Liver (tissue), 9 donors: ENCODE data around the gene GGCT. TPM values are rescaled to one million over a fixed set of nuclear protein-coding genes. Genes with fewer than 3 reads are reported as not detected.

Experiments
- DNase-seq: peaks from one replicate; pipeline ENCODE4 v3.0.0-alpha.2; 2017; ENCODE audit warnings: low spot score
- H3K27ac ChIP-seq, 2 donors: one replicate each; pipeline ENCODE4 v1.7.0; 2013; ENCODE audit warnings: inconsistent platforms in 2 of 2, low read length in 2 of 2, control low read depth in 1 of 2, low read depth in 1 of 2, mild to moderate bottlenecking in 1 of 2
- H3K27me3 ChIP-seq, 4 donors: one replicate each; pipeline versions ENCODE4 v1.6.1 to v1.7.0; 2013; ENCODE audit warnings: low read length in 3 of 4, inconsistent platforms in 1 of 4, mild to moderate bottlenecking in 1 of 4, moderate library complexity in 1 of 4; ENCODE audit not compliant: control insufficient read depth in 4 of 4, insufficient read depth in 4 of 4
- H3K36me3 ChIP-seq, 4 donors: one replicate each; pipeline versions ENCODE4 v1.6.1 to v1.7.0; 2013; ENCODE audit warnings: low read length in 3 of 4, mild to moderate bottlenecking in 3 of 4, low read depth in 1 of 4, moderate library complexity in 1 of 4; ENCODE audit not compliant: control insufficient read depth in 4 of 4, insufficient read depth in 3 of 4
- H3K4me1 ChIP-seq, 4 donors: one replicate each; pipeline versions ENCODE4 v1.6.1 to v1.7.0; 2013; ENCODE audit warnings: low read length in 3 of 4, mild to moderate bottlenecking in 3 of 4, moderate library complexity in 1 of 4; ENCODE audit not compliant: control insufficient read depth in 4 of 4, insufficient read depth in 4 of 4
- H3K4me3 ChIP-seq, 3 donors: one replicate each; pipeline versions ENCODE4 v1.6.1 to v1.7.0; 2013; ENCODE audit warnings: low read length in 3 of 3, control low read depth in 1 of 3, low read depth in 1 of 3, mild to moderate bottlenecking in 1 of 3
- H3K9ac ChIP-seq, 2 donors: one replicate each; pipeline ENCODE4 v1.7.0; 2013; ENCODE audit warnings: low read length in 2 of 2, mild to moderate bottlenecking in 2 of 2, moderate library complexity in 2 of 2, control low read depth in 1 of 2, low read depth in 1 of 2
- H3K9me3 ChIP-seq, 4 donors: one replicate each; pipeline versions ENCODE4 v1.6.1 to v1.7.0; 2013; ENCODE audit warnings: low read length in 3 of 4; ENCODE audit not compliant: control insufficient read depth in 4 of 4
- EGR1 ChIP-seq, 2 donors: IDR thresholded peaks; 2 replicates each; pipeline ENCODE4 v1.6.1; 2016 to 2018; ENCODE audit warnings: antibody characterized with exemption in 2 of 2, low read depth in 2 of 2
- FOXA2 ChIP-seq: IDR thresholded peaks from 2 replicates; pipeline ENCODE4 v1.6.1; 2016; ENCODE audit warnings: antibody characterized with exemption
- GABPA ChIP-seq, 2 donors: IDR thresholded peaks in 1 of 2; conservative IDR thresholded peaks in 1 of 2; 2 replicates each; pipeline ENCODE4 v1.6.1; 2016; ENCODE audit warnings: antibody characterized with exemption in 2 of 2, mild to moderate bottlenecking in 1 of 2, moderate library complexity in 1 of 2
- HNF4A ChIP-seq, 2 donors: conservative IDR thresholded peaks; 2 replicates each; pipeline ENCODE4 v1.6.1; 2016; ENCODE audit warnings: antibody characterized with exemption in 2 of 2, mild to moderate bottlenecking in 2 of 2
- HNF4G ChIP-seq: IDR thresholded peaks from 2 replicates; pipeline ENCODE4 v1.6.1; 2016; ENCODE audit warnings: antibody characterized with exemption
- JUND ChIP-seq, 2 donors: IDR thresholded peaks; 2 replicates each; pipeline ENCODE4 v1.6.1; 2016; ENCODE audit warnings: antibody characterized with exemption in 2 of 2
- NR2F2 ChIP-seq: IDR thresholded peaks from 2 replicates; pipeline ENCODE4 v1.6.1; 2016; ENCODE audit warnings: antibody characterized with exemption
- RAD21 ChIP-seq, 2 donors: IDR thresholded peaks; 2 replicates each; pipeline ENCODE4 v1.6.1; 2016; ENCODE audit warnings: antibody characterized with exemption in 2 of 2, mild to moderate bottlenecking in 2 of 2
- RXRA ChIP-seq, 2 donors: IDR thresholded peaks; 2 replicates each; pipeline ENCODE4 v1.6.1; 2017 to 2018; ENCODE audit warnings: antibody characterized with exemption in 2 of 2, mild to moderate bottlenecking in 1 of 2
- SP1 ChIP-seq: IDR thresholded peaks from 2 replicates; pipeline ENCODE4 v1.6.1; 2018; ENCODE audit warnings: antibody characterized with exemption, mild to moderate bottlenecking
- TAF1 ChIP-seq: conservative IDR thresholded peaks from 2 replicates; pipeline ENCODE4 v1.6.1; 2016; ENCODE audit warnings: antibody characterized with exemption, mild to moderate bottlenecking
- YY1 ChIP-seq: IDR thresholded peaks from 2 replicates; pipeline ENCODE4 v1.6.1; 2016; ENCODE audit warnings: antibody characterized with exemption, mild to moderate bottlenecking
- WGBS: extraction: QIAGEN DNeasy Blood & Tissue Kit; methylation state at CpG from one replicate; pipeline ENCODE4 v1.1.7; 2013; 5-methylcytosine and 5-hydroxymethylcytosine counted together
- polyA plus RNA-seq, 2 donors: library from polyadenylated mRNA; stranded (reverse) in 1 of 2; unstranded in 1 of 2; fragments of 200-250 nt in 1 of 2; fragments of >200 nt in 1 of 2; fragmentation: Nextera tagmentation in 1 of 2; extraction: Ambion mirVana in 1 of 2; gene quantifications; one replicate each; pipeline versions ENCODE4 v1.2.1 to v1.2.3, GENCODE V29; 2013 to 2015
- total RNA-seq, 2 donors: library from RNA; depleted of rRNA; stranded (reverse); fragments of >200 nt; gene quantifications; one replicate each; pipeline ENCODE4 v1.2.3, GENCODE V29; 2014
- TF ChIP-seq, protein P1 (sequence below): IDR thresholded peaks from 2 replicates; pipeline ENCODE4 v1.6.1; 2016; ENCODE audit warnings: antibody characterized with exemption
- TF ChIP-seq, protein P2 (sequence below): IDR thresholded peaks from 2 replicates; pipeline ENCODE4 v1.6.1; 2016; ENCODE audit warnings: antibody characterized with exemption
- TF ChIP-seq, protein P3 (sequence below): fragments of 150-350 bp; IDR thresholded peaks from 2 replicates; pipeline ENCODE4 v1.5.1; 2017; ENCODE audit warnings: improper control_type of control experiment, low read depth, low read length; ENCODE audit not compliant: missing input control
- TF ChIP-seq, protein P4 (sequence below): IDR thresholded peaks from 2 replicates; pipeline ENCODE4 v1.6.1; 2016; ENCODE audit warnings: antibody characterized with exemption, mild to moderate bottlenecking
- donor health status: healthy.
- donor health status: healthy.
- donor health status: healthy.
- donor health status: healthy.
- donor health status: healthy.

The GGCT gene
- total and polyA plus RNA-seq, 4 donors, result 11.0 to 22.5 (median 21.3) TPM

- DNase-seq, result no peak
- no peak overlapping the region for H3K9ac ChIP-seq
- H3K9me3 ChIP-seq, result no peaks in the 10 kb centered on the region
- 92% methylated on average over 1 of the region's 1 CpG for WGBS
- no peak overlapping the region for H3K27ac ChIP-seq
- H3K27me3 ChIP-seq, result no peaks in the 10 kb centered on the region
- H3K4me1 ChIP-seq, result peaks cover 0 to 3% (median 0%) of the 10 kb centered on the region in 4 donors
- no peaks in the 10 kb centered on the region for H3K36me3 ChIP-seq
- no peak overlapping the region for H3K4me3 ChIP-seq
- TF ChIP-seq, protein P1, sequence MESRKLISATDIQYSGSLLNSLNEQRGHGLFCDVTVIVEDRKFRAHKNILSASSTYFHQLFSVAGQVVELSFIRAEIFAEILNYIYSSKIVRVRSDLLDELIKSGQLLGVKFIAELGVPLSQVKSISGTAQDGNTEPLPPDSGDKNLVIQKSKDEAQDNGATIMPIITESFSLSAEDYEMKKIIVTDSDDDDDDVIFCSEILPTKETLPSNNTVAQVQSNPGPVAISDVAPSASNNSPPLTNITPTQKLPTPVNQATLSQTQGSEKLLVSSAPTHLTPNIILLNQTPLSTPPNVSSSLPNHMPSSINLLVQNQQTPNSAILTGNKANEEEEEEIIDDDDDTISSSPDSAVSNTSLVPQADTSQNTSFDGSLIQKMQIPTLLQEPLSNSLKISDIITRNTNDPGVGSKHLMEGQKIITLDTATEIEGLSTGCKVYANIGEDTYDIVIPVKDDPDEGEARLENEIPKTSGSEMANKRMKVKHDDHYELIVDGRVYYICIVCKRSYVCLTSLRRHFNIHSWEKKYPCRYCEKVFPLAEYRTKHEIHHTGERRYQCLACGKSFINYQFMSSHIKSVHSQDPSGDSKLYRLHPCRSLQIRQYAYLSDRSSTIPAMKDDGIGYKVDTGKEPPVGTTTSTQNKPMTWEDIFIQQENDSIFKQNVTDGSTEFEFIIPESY, result no peak
- no peak for TF ChIP-seq HNF4A (conservative IDR thresholded peaks at IDR 0.05)
- TF ChIP-seq RXRA (IDR thresholded peaks at IDR 0.05), result no peak
- no peak for TF ChIP-seq YY1
- no peak for TF ChIP-seq TAF1
- TF ChIP-seq, protein P2, sequence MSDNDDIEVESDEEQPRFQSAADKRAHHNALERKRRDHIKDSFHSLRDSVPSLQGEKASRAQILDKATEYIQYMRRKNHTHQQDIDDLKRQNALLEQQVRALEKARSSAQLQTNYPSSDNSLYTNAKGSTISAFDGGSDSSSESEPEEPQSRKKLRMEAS, result no peak
- TF ChIP-seq GABPA (IDR thresholded peaks at IDR 0.05 in 1 of 2, conservative IDR thresholded peaks at IDR 0.05 in 1 of 2), result no peak
- TF ChIP-seq NR2F2, result no peak
- TF ChIP-seq, protein P3, sequence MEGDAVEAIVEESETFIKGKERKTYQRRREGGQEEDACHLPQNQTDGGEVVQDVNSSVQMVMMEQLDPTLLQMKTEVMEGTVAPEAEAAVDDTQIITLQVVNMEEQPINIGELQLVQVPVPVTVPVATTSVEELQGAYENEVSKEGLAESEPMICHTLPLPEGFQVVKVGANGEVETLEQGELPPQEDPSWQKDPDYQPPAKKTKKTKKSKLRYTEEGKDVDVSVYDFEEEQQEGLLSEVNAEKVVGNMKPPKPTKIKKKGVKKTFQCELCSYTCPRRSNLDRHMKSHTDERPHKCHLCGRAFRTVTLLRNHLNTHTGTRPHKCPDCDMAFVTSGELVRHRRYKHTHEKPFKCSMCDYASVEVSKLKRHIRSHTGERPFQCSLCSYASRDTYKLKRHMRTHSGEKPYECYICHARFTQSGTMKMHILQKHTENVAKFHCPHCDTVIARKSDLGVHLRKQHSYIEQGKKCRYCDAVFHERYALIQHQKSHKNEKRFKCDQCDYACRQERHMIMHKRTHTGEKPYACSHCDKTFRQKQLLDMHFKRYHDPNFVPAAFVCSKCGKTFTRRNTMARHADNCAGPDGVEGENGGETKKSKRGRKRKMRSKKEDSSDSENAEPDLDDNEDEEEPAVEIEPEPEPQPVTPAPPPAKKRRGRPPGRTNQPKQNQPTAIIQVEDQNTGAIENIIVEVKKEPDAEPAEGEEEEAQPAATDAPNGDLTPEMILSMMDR, result no peak
- no peak for TF ChIP-seq EGR1 (IDR thresholded peaks at IDR 0.05; ENCODE audit: low read depth in 2 of 2)
- TF ChIP-seq FOXA2, result no peak
- TF ChIP-seq HNF4G, result no peak
- TF ChIP-seq SP1, result no peak
Measured at GRCh38 chr7:30514776-30515175, 10.1 kb upstream of the GGCT start.

- H3K9ac ChIP-seq, result no peak overlapping the region
- H3K27me3 ChIP-seq, result no peaks in the 10 kb centered on the region
- H3K36me3 ChIP-seq, result no peaks in the 10 kb centered on the region
- no peak for DNase-seq
- H3K9me3 ChIP-seq, result no peaks in the 10 kb centered on the region
- peaks cover 0 to 3% (median 0%) of the 10 kb centered on the region in 4 donors for H3K4me1 ChIP-seq
- 84% methylated on average over 3 of the region's 3 CpGs for WGBS
- no peak overlapping the region for H3K27ac ChIP-seq
- TF ChIP-seq GABPA (IDR thresholded peaks at IDR 0.05 in 1 of 2, conservative IDR thresholded peaks at IDR 0.05 in 1 of 2) (no peak), FOXA2 (no peak), RAD21 (IDR thresholded peaks at IDR 0.05) (no peak), NR2F2 (no peak), TAF1 (no peak), JUND (IDR thresholded peaks at IDR 0.05) (no peak), RXRA (IDR thresholded peaks at IDR 0.05) (no peak), HNF4G (no peak), SP1 (no peak)
- TF ChIP-seq, protein P4, sequence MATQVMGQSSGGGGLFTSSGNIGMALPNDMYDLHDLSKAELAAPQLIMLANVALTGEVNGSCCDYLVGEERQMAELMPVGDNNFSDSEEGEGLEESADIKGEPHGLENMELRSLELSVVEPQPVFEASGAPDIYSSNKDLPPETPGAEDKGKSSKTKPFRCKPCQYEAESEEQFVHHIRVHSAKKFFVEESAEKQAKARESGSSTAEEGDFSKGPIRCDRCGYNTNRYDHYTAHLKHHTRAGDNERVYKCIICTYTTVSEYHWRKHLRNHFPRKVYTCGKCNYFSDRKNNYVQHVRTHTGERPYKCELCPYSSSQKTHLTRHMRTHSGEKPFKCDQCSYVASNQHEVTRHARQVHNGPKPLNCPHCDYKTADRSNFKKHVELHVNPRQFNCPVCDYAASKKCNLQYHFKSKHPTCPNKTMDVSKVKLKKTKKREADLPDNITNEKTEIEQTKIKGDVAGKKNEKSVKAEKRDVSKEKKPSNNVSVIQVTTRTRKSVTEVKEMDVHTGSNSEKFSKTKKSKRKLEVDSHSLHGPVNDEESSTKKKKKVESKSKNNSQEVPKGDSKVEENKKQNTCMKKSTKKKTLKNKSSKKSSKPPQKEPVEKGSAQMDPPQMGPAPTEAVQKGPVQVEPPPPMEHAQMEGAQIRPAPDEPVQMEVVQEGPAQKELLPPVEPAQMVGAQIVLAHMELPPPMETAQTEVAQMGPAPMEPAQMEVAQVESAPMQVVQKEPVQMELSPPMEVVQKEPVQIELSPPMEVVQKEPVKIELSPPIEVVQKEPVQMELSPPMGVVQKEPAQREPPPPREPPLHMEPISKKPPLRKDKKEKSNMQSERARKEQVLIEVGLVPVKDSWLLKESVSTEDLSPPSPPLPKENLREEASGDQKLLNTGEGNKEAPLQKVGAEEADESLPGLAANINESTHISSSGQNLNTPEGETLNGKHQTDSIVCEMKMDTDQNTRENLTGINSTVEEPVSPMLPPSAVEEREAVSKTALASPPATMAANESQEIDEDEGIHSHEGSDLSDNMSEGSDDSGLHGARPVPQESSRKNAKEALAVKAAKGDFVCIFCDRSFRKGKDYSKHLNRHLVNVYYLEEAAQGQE, result no peak
- TF ChIP-seq, protein P1, result no peak
- TF ChIP-seq, protein P2, result no peak
- no peak overlapping the region for H3K4me3 ChIP-seq
Measured at GRCh38 chr7:30514177-30514576, 9.5 kb upstream of the GGCT start.
